Testis (tissue), 2 donors: ENCODE data around the gene COBL.

Experiments
- CTCF ChIP-seq, 3 experiments: fragments of 450-650 bp in 2 of 3; fragments of 200-600 bp in 1 of 3; sonication (generic) in 1 of 3; IDR thresholded peaks; one replicate each; pipeline ENCODE4 v1.5.1; 2016 to 2019; ENCODE audit warnings: antibody characterized with exemption in 3 of 3, mild to moderate bottlenecking in 2 of 3, moderate library complexity in 1 of 3
- POLR2A ChIP-seq: fragments of 450-650 bp; IDR thresholded peaks from one replicate; pipeline ENCODE4 v1.6.1; 2017; ENCODE audit warnings: antibody characterized with exemption, mild to moderate bottlenecking, moderate library complexity

DNA sequence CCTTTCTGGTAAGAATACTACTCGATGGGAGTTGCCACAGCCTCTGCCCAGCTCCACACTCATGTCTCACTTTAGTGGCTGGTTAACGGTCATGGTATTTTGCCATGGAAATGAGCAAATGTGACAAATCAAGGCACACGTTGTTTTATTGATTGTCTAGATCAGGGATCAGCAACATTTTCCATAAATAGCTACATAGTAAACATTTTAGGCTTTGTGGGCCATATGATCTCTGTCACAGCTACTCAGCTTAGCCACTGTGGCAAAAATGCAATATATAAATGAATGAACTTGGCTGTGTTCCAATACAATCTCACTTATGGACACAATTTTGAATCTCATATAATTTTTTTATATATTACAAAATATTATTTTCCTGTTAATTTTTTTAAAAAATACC, 76.9 kb downstream of the COBL start:
- no peak for TF ChIP-seq CTCF (IDR thresholded peaks at IDR 0.05)
- no peak for TF ChIP-seq POLR2A
